Keratinocyte (primary cell): ENCODE data around the gene KATNB1. TPM values are rescaled to one million over a fixed set of nuclear protein-coding genes. Genes with fewer than 3 reads are reported as not detected.

Experiments used
- DNase-seq: peaks from one replicate; pipeline ENCODE4 v3.0.0-alpha.2; 2011; ENCODE audit warnings: low read depth, missing footprints, low spot score
- FAIRE-seq: peaks from 2 replicates; lab custom pipeline; 2011; peaks lifted over from hg19 to GRCh38; lab: Jason Lieb, UNC
- H2AFZ ChIP-seq: 2 replicates; pipeline ENCODE4 v1.6.0; 2012; ENCODE audit warnings: low read length, control low read depth, inconsistent platforms; ENCODE audit not compliant: control insufficient read depth
- H3K27ac ChIP-seq: 2 replicates; pipeline ENCODE4 v1.5.1; 2011; ENCODE audit warnings: low read length; ENCODE audit not compliant: control insufficient read depth, insufficient read depth
- H3K27me3 ChIP-seq: 3 replicates; pipeline ENCODE4 v1.6.0; 2011; ENCODE audit warnings: low read length; ENCODE audit not compliant: control insufficient read depth, insufficient read depth; ENCODE audit errors: extremely low read depth
- H3K36me3 ChIP-seq, 2 experiments: 2 replicates in 1 of 2; 3 replicates in 1 of 2; pipeline ENCODE4 v1.5.1; 2011; ENCODE audit warnings: low read length in 2 of 2, mild to moderate bottlenecking in 1 of 2; ENCODE audit not compliant: control insufficient read depth in 2 of 2, insufficient read depth in 2 of 2; ENCODE audit errors: extremely low read depth in 1 of 2
- H3K4me1 ChIP-seq: 3 replicates; pipeline ENCODE4 v1.5.1; 2011; ENCODE audit warnings: low read length; ENCODE audit not compliant: control insufficient read depth, insufficient read depth; ENCODE audit errors: extremely low read depth
- H3K4me2 ChIP-seq: 3 replicates; pipeline ENCODE4 v1.6.0; 2011; ENCODE audit warnings: low read depth, low read length; ENCODE audit not compliant: control insufficient read depth, insufficient read depth; ENCODE audit errors: extremely low read depth
- H3K4me3 ChIP-seq, 3 experiments: fragments of 200-600 bp in 1 of 3; sonication (generic) in 1 of 3; 2 replicates in 2 of 3; 3 replicates in 1 of 3; pipeline ENCODE4 v1.5.1; 2011 to 2016; ENCODE audit warnings: low read length in 3 of 3, mild to moderate bottlenecking in 3 of 3, control low read depth in 2 of 3, inconsistent platforms in 1 of 3, low read depth in 1 of 3, mixed read lengths in 1 of 3, mixed run types in 1 of 3, moderate library complexity in 1 of 3; ENCODE audit not compliant: control insufficient read depth in 2 of 3, insufficient read depth in 2 of 3; ENCODE audit errors: extremely low read depth in 1 of 3
- H3K79me2 ChIP-seq: 2 replicates; pipeline ENCODE4 v1.6.0; 2012; ENCODE audit warnings: low read length; ENCODE audit not compliant: control insufficient read depth, insufficient read depth
- H3K9ac ChIP-seq: 3 replicates; pipeline ENCODE4 v1.6.0; 2011; ENCODE audit warnings: low read length; ENCODE audit not compliant: control insufficient read depth, insufficient read depth; ENCODE audit errors: extremely low read depth
- H3K9me1 ChIP-seq: 3 replicates; pipeline ENCODE4 v1.6.0; 2011; ENCODE audit warnings: low read length; ENCODE audit not compliant: control insufficient read depth, insufficient read depth; ENCODE audit errors: extremely low read depth
- H3K9me3 ChIP-seq: 2 replicates; pipeline ENCODE4 v1.5.1; 2012; ENCODE audit warnings: low read depth, low read length; ENCODE audit not compliant: control insufficient read depth
- H4K20me1 ChIP-seq: 3 replicates; pipeline ENCODE4 v1.6.0; 2011; ENCODE audit warnings: low read length; ENCODE audit not compliant: control insufficient read depth, insufficient read depth; ENCODE audit errors: extremely low read depth
- CTCF ChIP-seq, 3 experiments: IDR thresholded peaks in 1 of 3; conservative IDR thresholded peaks in 1 of 3; optimal IDR thresholded peaks in 1 of 3; 2 replicates in 2 of 3; 3 replicates in 1 of 3; pipeline versions ENCODE3 to v1.5.1; 2011; ENCODE audit warnings: low read length in 3 of 3, mild to moderate bottlenecking in 3 of 3, moderate library complexity in 2 of 3, control low read depth in 1 of 3, inconsistent platforms in 1 of 3; ENCODE audit not compliant: insufficient read depth in 2 of 3; ENCODE audit errors: extremely low read depth in 1 of 3
- EZH2 ChIP-seq: IDR thresholded peaks from one replicate; pipeline ENCODE4 v1.6.1; 2012; ENCODE audit warnings: inconsistent platforms, mild to moderate bottlenecking, low read length, moderate library complexity
- dilution Hi-C: fragments of 300-500 bp; cut with MboI; formaldehyde crosslinking; loops from one replicate; pipeline ENCODE4 v1.7.0; 2020; ENCODE audit warnings: low sequenced_read_pairs; ENCODE audit not compliant: extremely low pct_ligation_motif_present
- polyA plus RNA-seq, 5 experiments: library from polyadenylated mRNA; depleted of rRNA in 3 of 5; stranded (reverse) in 3 of 5; stranded (forward) in 1 of 5; unstranded in 1 of 5; fragments of >200 nt; gene quantifications; 1 replicate in 1 of 5; 2 replicates in 3 of 5; 3 replicates in 1 of 5; pipeline versions ENCODE4 v1.2.1 to v1.2.3, GENCODE V29; 2011 to 2012; ENCODE audit warnings: missing spikeins in 2 of 5, low read depth in 1 of 5, low replicate concordance in 1 of 5

The KATNB1 gene
- polyA plus RNA-seq, 1 donor (not counting 4 experiments of a cell fraction or from before 2014, with no cell fraction given), result 18.9 TPM

DNA sequence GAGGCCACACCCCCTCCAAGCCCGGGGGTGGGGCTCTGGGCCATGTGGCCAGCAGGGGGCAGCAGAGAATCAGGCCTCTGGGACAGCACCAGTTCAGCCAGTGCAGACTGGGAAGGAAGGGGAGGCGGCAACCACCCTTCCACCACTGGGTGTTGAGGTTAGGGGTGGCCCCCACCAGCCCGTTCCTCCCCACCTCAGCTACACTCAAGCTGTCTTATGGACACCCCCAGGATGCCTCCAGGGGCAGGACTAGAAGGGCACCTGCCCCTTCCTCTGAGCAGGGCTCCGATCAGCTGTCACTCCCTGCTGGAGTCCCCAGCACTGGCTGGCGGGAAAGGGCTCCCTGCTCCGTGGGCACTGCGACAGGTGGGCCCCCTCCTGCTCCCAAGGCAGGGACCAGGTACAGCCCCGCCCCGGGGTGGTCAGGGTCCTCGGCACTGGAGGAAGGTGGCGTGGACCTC, 21.8 kb downstream of the KATNB1 start:
- Histone ChIP-seq H3K27ac (no peak overlapping the region), H3K36me3 (peaks cover 22 to 25% of the 10 kb centered on the region in 2 experiments), H3K4me1 (peaks cover 11% of the 10 kb centered on the region), H3K9me1 (no peaks in the 10 kb centered on the region), H2AFZ (no peak overlapping the region), H3K4me2 (no peak overlapping the region), H3K4me3 (no peak overlapping the region), H3K9me3 (no peaks in the 10 kb centered on the region), H3K9ac (no peak overlapping the region), H3K27me3 (no peaks in the 10 kb centered on the region), H4K20me1 (peaks cover 3% of the 10 kb centered on the region), H3K79me2 (no peaks in the 10 kb centered on the region)
- FAIRE-seq (peak; percentile 66), DNase-seq (no peak)
- TF ChIP-seq EZH2, result no peak
- peak; percentile 86 to 97 (median 95) for TF ChIP-seq CTCF (optimal IDR thresholded peaks at IDR 0.05 in 1 of 3, IDR thresholded peaks at IDR 0.05 in 1 of 3, conservative IDR thresholded peaks at IDR 0.05 in 1 of 3; ENCODE audit: extremely low read depth in 1 of 3, insufficient read depth in 2 of 3, low read length in 3 of 3)
- dilution Hi-C loops, result no loop called here

DNA sequence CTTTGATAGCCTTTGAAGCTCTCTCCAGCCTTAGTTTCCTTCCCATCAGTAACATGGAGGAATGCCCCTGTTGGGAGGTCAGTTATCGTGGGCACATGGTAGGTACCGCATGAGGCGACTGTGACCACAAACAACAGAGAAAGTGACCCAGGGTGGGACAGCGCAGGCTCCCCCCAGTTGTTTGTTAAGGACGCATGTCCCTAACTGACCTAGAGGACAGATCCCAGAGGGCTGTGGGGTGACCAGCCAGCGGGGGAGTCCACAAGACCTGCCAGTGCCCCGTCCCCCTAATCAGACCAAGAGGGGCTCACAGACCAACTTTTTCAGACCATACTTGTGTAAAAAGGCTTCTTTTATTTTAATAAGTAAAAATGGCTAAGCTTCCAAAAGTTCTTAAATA, 22.3 kb downstream of the KATNB1 start:
- DNase-seq, result no peak
- Histone ChIP-seq H3K79me2 (no peaks in the 10 kb centered on the region), H3K4me2 (no peak overlapping the region), H2AFZ (no peak overlapping the region), H3K27ac (no peak overlapping the region), H3K9ac (no peak overlapping the region), H3K9me1 (no peaks in the 10 kb centered on the region), H4K20me1 (peaks cover 3% of the 10 kb centered on the region), H3K4me1 (peaks cover 11% of the 10 kb centered on the region), H3K4me3 (no peak overlapping the region), H3K9me3 (no peaks in the 10 kb centered on the region), H3K36me3 (peaks cover 21 to 28% of the 10 kb centered on the region in 2 experiments), H3K27me3 (no peaks in the 10 kb centered on the region)
- FAIRE-seq, result no peak
- dilution Hi-C loops, result no loop called here
- TF ChIP-seq CTCF (optimal IDR thresholded peaks at IDR 0.05 in 1 of 3, IDR thresholded peaks at IDR 0.05 in 1 of 3, conservative IDR thresholded peaks at IDR 0.05 in 1 of 3; ENCODE audit: extremely low read depth in 1 of 3, insufficient read depth in 2 of 3, low read length in 3 of 3), result no peak
- no peak for TF ChIP-seq EZH2
